Measurements from ENCODE around the gene MT2A.

- no peak for TF ChIP-seq CTCF (IDR thresholded peaks at IDR 0.05)
- TF ChIP-seq POLR2A (IDR thresholded peaks at IDR 0.05), result no peak
Measured at GRCh38 chr16:56574625-56575024, 33.8 kb upstream of the MT2A start.
